CD8-positive, alpha-beta memory T cell (primary cell): ENCODE results near the gene MTCL3.

Source experiments
- CTCF ChIA-PET: fragments of 350-600 bp; sonication (Branson Sonifier 250); formaldehyde crosslinking; loops from one replicate; lab custom pipeline; 2021; ENCODE audit warnings: antibody characterized with exemption; lab: Charles Lee
- POLR2A ChIA-PET: fragments of 350-600 bp; sonication (Branson Sonifier 250); formaldehyde crosslinking; loops from one replicate; lab custom pipeline; 2021; ENCODE audit warnings: antibody characterized with exemption; lab: Charles Lee
- DNase-seq, 5 donors: peaks; one replicate each; pipeline versions ENCODE4 v3.0.0 to v3.0.0-alpha.2; 2020 to 2022; ENCODE audit warnings: mixed read lengths in 1 of 5
- H3K27ac ChIP-seq: one replicate; pipeline ENCODE4 v1.7.0; 2013; ENCODE audit warnings: low read depth, mild to moderate bottlenecking, low read length, moderate library complexity
- H3K27me3 ChIP-seq: 2 replicates; pipeline ENCODE4 v1.7.0; 2013; ENCODE audit warnings: low read length, mild to moderate bottlenecking; ENCODE audit not compliant: insufficient read depth, poor library complexity, severe bottlenecking
- H3K36me3 ChIP-seq: 2 replicates; pipeline ENCODE4 v1.7.0; 2013; ENCODE audit warnings: mild to moderate bottlenecking, low read length, moderate library complexity; ENCODE audit not compliant: insufficient read depth
- H3K4me1 ChIP-seq: 2 replicates; pipeline ENCODE4 v1.7.0; 2013; ENCODE audit warnings: mild to moderate bottlenecking, low read length, moderate library complexity; ENCODE audit not compliant: insufficient read depth
- H3K4me3 ChIP-seq: 2 replicates; pipeline ENCODE4 v1.7.0; 2013; ENCODE audit warnings: mild to moderate bottlenecking, low read length
- H3K9me3 ChIP-seq: 2 replicates; pipeline ENCODE4 v1.7.0; 2013; ENCODE audit warnings: mild to moderate bottlenecking, low read length
- H3K27ac Mint-ChIP-seq, 8 donors: one replicate each; pipeline ENCODE4 v1.8.0; 2020 to 2021; ENCODE audit warnings: mixed read lengths in 8 of 8, mild to moderate bottlenecking in 6 of 8, inconsistent platforms in 3 of 8, moderate library complexity in 3 of 8
- H3K27me3 Mint-ChIP-seq, 2 donors: one replicate each; pipeline ENCODE4 v1.8.0; 2020 to 2021; ENCODE audit warnings: mixed read lengths in 2 of 2, mild to moderate bottlenecking in 1 of 2, moderate library complexity in 1 of 2
- H3K36me3 Mint-ChIP-seq, 3 donors: one replicate each; pipeline ENCODE4 v1.8.0; 2020 to 2021; ENCODE audit warnings: mixed read lengths in 3 of 3, inconsistent platforms in 1 of 3, mild to moderate bottlenecking in 1 of 3
- H3K4me1 Mint-ChIP-seq, 3 donors: one replicate each; pipeline ENCODE4 v1.8.0; 2020 to 2021; ENCODE audit warnings: mixed read lengths in 3 of 3, inconsistent platforms in 1 of 3, mild to moderate bottlenecking in 1 of 3
- H3K4me3 Mint-ChIP-seq, 7 donors: one replicate each; pipeline ENCODE4 v1.8.0; 2020 to 2021; ENCODE audit warnings: mixed read lengths in 7 of 7, mild to moderate bottlenecking in 6 of 7, moderate library complexity in 4 of 7, inconsistent platforms in 2 of 7
- H3K9me3 Mint-ChIP-seq, 5 donors: one replicate each; pipeline ENCODE4 v1.8.0; 2020 to 2022; ENCODE audit warnings: mixed read lengths in 5 of 5, mild to moderate bottlenecking in 3 of 5, moderate library complexity in 2 of 5, inconsistent platforms in 1 of 5

Gene MTCL3

DNA sequence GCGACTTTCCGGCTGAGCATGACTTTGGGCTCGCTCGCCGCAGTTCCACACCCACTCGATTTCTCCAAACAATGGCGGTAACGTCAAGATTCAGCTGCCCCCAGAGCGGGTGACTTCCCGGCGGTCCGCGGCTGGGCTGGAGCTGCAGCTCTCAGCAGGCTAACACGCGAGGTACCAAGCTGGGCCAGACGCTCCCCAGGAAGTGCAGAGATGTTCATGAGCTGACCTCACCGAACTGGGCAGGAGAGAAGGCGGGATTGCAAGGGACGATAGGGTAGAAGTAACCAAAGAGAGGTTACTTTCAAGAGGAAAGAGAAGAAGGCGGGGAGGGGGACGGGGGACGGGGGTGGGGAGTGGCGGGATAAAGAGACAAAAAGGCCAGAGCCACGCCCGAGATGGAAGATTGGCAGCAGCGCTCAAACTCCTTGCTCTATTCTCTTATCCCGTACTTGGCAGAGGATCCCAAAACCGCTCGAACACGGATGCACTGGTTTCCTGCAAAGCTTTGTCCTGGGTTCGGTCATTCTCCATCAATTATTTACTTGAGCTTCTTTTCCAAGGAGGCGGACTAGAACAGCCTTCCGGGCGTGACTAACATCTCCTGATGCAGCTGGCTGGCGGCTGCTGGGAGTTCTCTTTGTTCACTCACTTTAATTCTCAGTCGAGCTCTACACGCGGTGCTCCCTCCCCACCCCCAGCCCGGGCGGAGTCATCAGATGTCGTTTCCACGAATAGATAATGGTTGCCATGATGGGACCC, at the start of gene MTCL3:
TSS of gene MTCL3 (minus strand) at position 626 of the 759 bp plus-strand sequence.
- ChIA-PET POLR2A (no interaction called here), CTCF (interaction anchor here (1.1 to 1.4 kb wide), 2 partner anchors 34 to 253 kb away, joined by 3 read pairs; no protein-coding TSS in a partner anchor)
- no peak for DNase-seq
- no peak within 1 kb of the TSS for H3K4me3 ChIP-seq
- Mint-ChIP-seq H3K9me3 (peaks cover 0 to 2% (median 0%) of the 10 kb centered on the region in 5 donors), H3K4me1 (peaks cover 27 to 42% (median 33%) of the 10 kb centered on the region in 3 donors), H3K27me3 (peaks cover 37 to 56% of the 10 kb centered on the region in 2 donors), H3K4me3 (peak within 1 kb of the TSS; percentile 29 to 72 (median 53)), H3K27ac (peak within 1 kb of the TSS in 1 of 8 donors; percentile 17), H3K36me3 (peaks cover 0 to 3% (median 0%) of the 10 kb centered on the region in 3 donors)
- no peaks in the 10 kb centered on the region for H3K36me3 ChIP-seq
- H3K4me1 ChIP-seq: peaks cover 29% of the 10 kb centered on the region
- no peak within 1 kb of the TSS for H3K27ac ChIP-seq
- no peaks in the 10 kb centered on the region for H3K9me3 ChIP-seq
- H3K27me3 ChIP-seq: peaks cover 31% of the 10 kb centered on the region

DNA sequence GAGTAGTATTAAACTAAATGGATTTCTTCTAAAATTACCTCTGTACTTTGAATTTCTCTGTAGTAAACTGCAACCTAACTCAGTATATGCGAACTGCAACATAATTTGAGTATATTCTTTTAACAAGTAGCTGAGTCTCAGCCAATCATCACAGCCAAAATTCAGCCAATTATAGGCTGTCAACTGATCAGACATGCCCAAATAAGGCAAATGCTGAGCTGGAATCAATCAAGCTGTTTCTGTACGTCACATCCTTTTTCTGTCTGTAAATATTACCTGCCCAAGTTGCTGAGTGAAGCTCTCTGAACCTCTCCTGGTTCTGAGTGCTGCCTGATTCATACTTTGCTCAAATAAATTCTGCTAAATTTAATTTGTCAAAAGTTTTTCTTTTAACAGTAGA, 48.3 kb upstream of the MTCL3 start:
- Mint-ChIP-seq H3K27ac (no peak overlapping the region), H3K27me3 (peaks cover 3 to 8% of the 10 kb centered on the region in 2 donors), H3K36me3 (no peaks in the 10 kb centered on the region), H3K4me3 (no peak overlapping the region), H3K4me1 (peaks cover 0 to 8% (median 3%) of the 10 kb centered on the region in 3 donors), H3K9me3 (peaks cover 0 to 2% (median 0%) of the 10 kb centered on the region in 5 donors)
- Histone ChIP-seq H3K9me3 (no peaks in the 10 kb centered on the region), H3K4me1 (no peaks in the 10 kb centered on the region), H3K4me3 (no peak overlapping the region), H3K36me3 (no peaks in the 10 kb centered on the region), H3K27me3 (no peaks in the 10 kb centered on the region), H3K27ac (no peak overlapping the region)
- DNase-seq: no peak
- ChIA-PET CTCF (no interaction called here), POLR2A (no interaction called here)

DNA sequence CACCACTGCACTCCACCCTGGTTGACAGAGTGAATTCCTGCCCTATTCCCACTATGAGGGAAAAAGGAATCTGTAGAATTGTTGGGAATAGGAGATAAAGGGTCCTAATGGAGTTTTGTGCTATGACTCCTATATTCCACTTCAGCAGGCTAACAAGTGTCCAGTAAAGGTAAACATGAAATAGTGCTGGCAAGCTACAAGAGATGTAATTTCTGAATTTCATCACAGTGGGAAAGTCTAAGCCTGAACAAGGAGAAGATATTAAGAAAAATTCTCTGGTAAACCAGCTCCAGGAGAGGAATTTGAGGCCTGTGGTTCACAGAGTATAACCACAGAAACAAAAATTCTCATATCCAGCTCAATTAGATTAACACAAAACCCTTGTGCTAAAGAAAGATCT, 47.5 kb upstream of the MTCL3 start:
- H3K27ac ChIP-seq: no peak overlapping the region
- H3K36me3 Mint-ChIP-seq: no peaks in the 10 kb centered on the region
- CTCF ChIA-PET: no interaction called here
- peaks cover 3 to 8% of the 10 kb centered on the region in 2 donors for H3K27me3 Mint-ChIP-seq
- no peak overlapping the region for H3K4me3 Mint-ChIP-seq
- peaks cover 0 to 8% (median 3%) of the 10 kb centered on the region in 3 donors for H3K4me1 Mint-ChIP-seq
- POLR2A ChIA-PET: no interaction called here
- no peaks in the 10 kb centered on the region for H3K4me1 ChIP-seq
- no peaks in the 10 kb centered on the region for H3K36me3 ChIP-seq
- no peaks in the 10 kb centered on the region for H3K9me3 ChIP-seq
- no peak overlapping the region for H3K4me3 ChIP-seq
- H3K27ac Mint-ChIP-seq: no peak overlapping the region
- H3K9me3 Mint-ChIP-seq: peaks cover 0 to 2% (median 0%) of the 10 kb centered on the region in 5 donors
- H3K27me3 ChIP-seq: no peaks in the 10 kb centered on the region
- DNase-seq: no peak

DNA sequence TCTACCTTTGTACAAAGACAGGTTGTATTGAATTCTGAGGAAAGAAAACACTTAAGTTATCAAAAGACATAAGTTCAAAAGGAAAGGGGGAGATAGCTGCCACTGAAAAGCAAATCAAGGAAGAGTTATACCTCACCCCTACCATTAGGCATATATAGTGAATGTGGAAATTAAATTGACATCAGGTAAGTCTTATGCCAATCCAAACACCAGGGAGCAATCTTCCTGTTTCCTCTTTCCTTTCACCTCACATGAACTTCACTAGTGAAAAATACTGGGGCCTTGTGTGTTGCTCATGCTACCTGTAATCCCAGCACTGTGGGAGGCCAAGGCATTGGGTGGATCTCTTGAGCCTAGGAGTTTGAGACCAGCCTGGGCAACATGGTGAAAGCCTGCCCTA, 47.0 kb upstream of the MTCL3 start:
- ChIA-PET POLR2A (no interaction called here), CTCF (no interaction called here)
- no peak overlapping the region for H3K4me3 Mint-ChIP-seq
- peaks cover 0 to 5% (median 3%) of the 10 kb centered on the region in 3 donors for H3K4me1 Mint-ChIP-seq
- no peaks in the 10 kb centered on the region for H3K36me3 Mint-ChIP-seq
- H3K27me3 ChIP-seq: no peaks in the 10 kb centered on the region
- H3K9me3 Mint-ChIP-seq: peaks cover 0 to 2% (median 0%) of the 10 kb centered on the region in 5 donors
- no peak overlapping the region for H3K27ac Mint-ChIP-seq
- H3K36me3 ChIP-seq: no peaks in the 10 kb centered on the region
- no peaks in the 10 kb centered on the region for H3K9me3 ChIP-seq
- H3K4me3 ChIP-seq: no peak overlapping the region
- no peak overlapping the region for H3K27ac ChIP-seq
- H3K4me1 ChIP-seq: no peaks in the 10 kb centered on the region
- DNase-seq: no peak
- H3K27me3 Mint-ChIP-seq: peaks cover 3 to 8% of the 10 kb centered on the region in 2 donors

DNA sequence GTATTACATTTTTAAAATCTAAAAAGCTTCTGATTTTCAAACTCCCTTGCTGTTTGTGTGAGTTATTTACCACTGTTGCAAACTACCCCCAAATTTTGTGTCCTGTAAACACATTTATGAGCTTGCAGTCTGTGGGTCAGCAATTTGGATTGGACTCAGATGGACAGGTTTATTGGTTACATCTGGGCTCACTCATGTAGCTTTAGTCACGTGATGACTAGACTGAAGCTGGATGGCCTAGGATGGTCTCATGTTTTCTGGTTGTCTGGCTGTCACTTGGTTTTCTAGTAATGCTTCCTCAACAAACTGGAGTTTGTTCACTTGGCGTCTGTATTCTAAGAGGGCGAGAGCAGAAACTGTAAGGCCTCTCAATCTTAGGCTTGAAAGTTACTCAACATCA, 45.6 kb upstream of the MTCL3 start:
- H3K27me3 Mint-ChIP-seq: peaks cover 3 to 8% of the 10 kb centered on the region in 2 donors
- no peak overlapping the region for H3K27ac Mint-ChIP-seq
- Histone ChIP-seq H3K27me3 (no peaks in the 10 kb centered on the region), H3K9me3 (no peaks in the 10 kb centered on the region), H3K4me3 (no peak overlapping the region), H3K27ac (no peak overlapping the region), H3K4me1 (no peaks in the 10 kb centered on the region), H3K36me3 (no peaks in the 10 kb centered on the region)
- ChIA-PET CTCF (no interaction called here), POLR2A (no interaction called here)
- no peak overlapping the region for H3K4me3 Mint-ChIP-seq
- H3K9me3 Mint-ChIP-seq: peaks cover 0 to 2% (median 0%) of the 10 kb centered on the region in 5 donors
- H3K36me3 Mint-ChIP-seq: no peaks in the 10 kb centered on the region
- H3K4me1 Mint-ChIP-seq: no peaks in the 10 kb centered on the region
- DNase-seq: no peak

DNA sequence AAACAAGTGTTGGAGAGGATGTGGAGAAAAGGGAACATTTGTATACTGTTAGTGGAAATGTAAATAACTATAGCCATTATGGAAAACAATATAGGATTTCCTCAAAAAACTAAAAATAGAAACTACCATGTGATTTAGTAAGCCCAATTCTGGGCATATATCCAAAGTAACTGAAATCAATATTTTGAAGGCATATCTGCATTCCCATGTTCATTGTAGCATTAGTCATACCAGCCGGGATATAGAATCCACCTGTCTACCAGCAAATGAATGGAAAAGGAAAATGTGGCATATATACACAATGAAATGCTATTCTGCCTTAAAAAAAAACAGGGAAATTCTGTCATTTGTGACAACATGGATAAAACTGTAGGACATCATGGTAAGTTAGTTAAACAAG, 42.5 kb upstream of the MTCL3 start:
- Mint-ChIP-seq H3K4me3 (no peak overlapping the region), H3K4me1 (no peaks in the 10 kb centered on the region), H3K27ac (no peak overlapping the region), H3K27me3 (peaks cover 2 to 13% of the 10 kb centered on the region in 2 donors), H3K36me3 (no peaks in the 10 kb centered on the region), H3K9me3 (peaks cover 0 to 2% (median 0%) of the 10 kb centered on the region in 5 donors)
- Histone ChIP-seq H3K27ac (no peak overlapping the region), H3K36me3 (no peaks in the 10 kb centered on the region), H3K9me3 (no peaks in the 10 kb centered on the region), H3K4me3 (no peak overlapping the region), H3K4me1 (no peaks in the 10 kb centered on the region), H3K27me3 (no peaks in the 10 kb centered on the region)
- ChIA-PET POLR2A (no interaction called here), CTCF (no interaction called here)
- DNase-seq: no peak

DNA sequence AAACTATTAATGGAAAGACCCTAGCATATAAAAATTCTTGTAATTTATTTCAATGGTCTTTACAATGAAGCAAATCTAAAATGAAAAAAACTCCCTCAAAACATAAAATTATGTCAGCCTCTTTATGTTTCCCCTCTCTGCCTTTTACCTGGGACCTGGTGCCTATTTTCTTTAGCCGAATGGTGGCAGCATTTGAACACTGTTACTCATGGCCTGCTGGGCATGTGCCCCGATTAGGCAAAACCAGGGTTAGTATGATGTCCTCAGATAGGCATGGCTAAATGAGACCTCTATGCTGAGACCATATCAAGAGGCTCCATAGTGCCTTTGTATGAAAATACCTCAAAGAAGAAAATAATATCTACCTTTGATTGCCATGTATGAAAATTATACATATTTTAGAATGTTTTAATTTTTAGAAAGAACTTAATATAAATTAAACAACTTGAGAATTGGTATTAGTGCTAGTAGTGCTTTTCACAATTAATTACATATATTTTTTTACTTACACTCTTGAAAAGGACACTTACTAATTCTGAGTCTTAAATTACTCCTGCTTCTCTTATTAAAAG, 35.4 kb upstream of the MTCL3 start:
- Mint-ChIP-seq H3K27ac (no peak overlapping the region), H3K36me3 (no peaks in the 10 kb centered on the region), H3K9me3 (no peaks in the 10 kb centered on the region), H3K4me3 (no peak overlapping the region), H3K27me3 (peaks cover 0 to 35% of the 10 kb centered on the region in 2 donors), H3K4me1 (no peaks in the 10 kb centered on the region)
- Histone ChIP-seq H3K4me1 (no peaks in the 10 kb centered on the region), H3K36me3 (no peaks in the 10 kb centered on the region), H3K4me3 (no peak overlapping the region), H3K9me3 (no peaks in the 10 kb centered on the region), H3K27me3 (no peaks in the 10 kb centered on the region), H3K27ac (no peak overlapping the region)
- ChIA-PET POLR2A (no interaction called here), CTCF (no interaction called here)
- DNase-seq: peak in 1 of 5 donors; percentile 9

DNA sequence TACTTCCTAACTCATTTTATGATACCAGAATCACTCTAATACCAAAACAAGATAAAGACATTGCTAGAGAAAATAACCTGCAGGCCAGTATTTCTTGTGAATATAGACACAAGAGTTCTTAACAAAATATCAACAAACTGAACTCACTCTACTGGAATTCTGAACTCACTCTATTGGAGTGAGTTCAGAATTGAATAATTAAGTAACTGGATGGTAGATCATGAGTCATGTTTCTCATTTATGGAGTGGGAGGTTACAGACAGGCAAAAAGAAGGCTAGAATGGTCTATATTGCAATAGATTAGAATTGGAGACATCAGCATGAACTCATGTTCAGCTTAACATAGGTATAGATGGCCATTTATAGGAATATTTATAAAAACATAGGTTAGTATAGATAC, 31.3 kb upstream of the MTCL3 start:
- Histone ChIP-seq H3K27me3 (no peaks in the 10 kb centered on the region), H3K9me3 (no peaks in the 10 kb centered on the region), H3K4me3 (no peak overlapping the region), H3K27ac (no peak overlapping the region), H3K36me3 (no peaks in the 10 kb centered on the region), H3K4me1 (no peaks in the 10 kb centered on the region)
- Mint-ChIP-seq H3K4me1 (no peaks in the 10 kb centered on the region), H3K9me3 (no peaks in the 10 kb centered on the region), H3K36me3 (no peaks in the 10 kb centered on the region), H3K27ac (no peak overlapping the region), H3K27me3 (peaks cover 0 to 31% of the 10 kb centered on the region in 2 donors), H3K4me3 (no peak overlapping the region)
- DNase-seq: no peak
- POLR2A ChIA-PET: no interaction called here
- CTCF ChIA-PET: no interaction called here
